ENCODE data around the gene STIM1.

STIM1 gene

DNA sequence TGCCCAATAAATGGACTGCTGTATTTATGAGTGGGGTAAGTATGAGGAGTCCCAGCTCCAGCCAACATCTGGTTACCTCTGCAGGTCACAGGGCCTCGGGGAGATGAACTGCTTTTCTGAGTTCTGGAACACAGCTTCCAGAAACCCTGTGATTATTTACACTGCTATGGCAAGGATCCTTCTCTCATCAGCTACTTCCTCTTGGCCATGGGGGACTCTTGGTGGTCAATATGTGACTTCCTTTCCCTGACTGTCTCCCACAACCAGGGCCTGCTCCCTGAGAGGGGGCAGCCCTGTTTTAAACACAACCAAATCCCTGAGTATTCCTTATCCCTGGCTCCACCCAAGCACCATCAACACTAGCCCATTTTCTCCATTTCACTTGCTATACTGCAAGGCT lies 24.7 kb upstream of the STIM1 start:
- DNase-seq (ENCODE audit: low read depth in 2 of 2): no peak

DNA sequence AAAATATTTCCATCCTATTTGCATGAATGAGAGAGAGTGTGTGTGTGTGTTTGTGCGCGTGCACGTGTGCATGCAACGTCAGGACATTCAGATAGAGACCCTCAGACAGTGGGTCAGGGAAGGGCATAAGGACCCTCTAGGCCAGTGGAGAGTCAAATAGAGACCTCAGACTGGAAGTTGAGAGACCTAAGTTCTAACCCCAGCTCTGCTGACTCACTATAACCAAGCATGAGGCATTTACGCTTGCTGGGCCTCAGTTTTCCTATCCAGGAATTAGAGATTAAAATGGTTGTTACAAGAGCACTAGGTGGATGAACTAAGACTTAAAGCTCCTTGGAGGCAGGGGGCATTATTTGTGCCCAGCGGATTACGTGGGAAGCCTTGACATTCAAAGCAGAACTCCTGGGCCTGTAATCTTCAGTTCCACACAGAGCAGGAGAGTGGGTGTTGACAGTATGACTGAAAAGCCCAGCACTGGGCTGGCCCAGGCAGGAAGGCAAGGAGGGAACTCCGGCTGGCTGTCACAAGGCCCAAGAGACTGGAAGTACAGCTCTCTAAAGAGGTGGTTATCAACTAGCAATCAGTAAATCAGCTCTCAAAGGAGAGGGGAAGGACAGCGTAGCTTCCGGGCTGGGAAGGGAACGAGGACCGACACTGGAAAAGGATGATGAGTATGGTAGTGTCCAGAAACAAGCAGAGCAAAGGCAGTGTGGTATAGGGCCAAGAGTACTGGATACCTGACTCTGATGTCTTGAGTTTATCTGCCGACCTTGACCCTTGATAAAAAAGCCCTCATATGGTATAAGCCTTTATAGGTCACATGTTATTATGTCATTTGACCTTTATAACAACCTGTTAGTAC lies 23.9 kb upstream of the STIM1 start:
- no peak for DNase-seq (ENCODE audit: low read depth in 2 of 2)

DNA sequence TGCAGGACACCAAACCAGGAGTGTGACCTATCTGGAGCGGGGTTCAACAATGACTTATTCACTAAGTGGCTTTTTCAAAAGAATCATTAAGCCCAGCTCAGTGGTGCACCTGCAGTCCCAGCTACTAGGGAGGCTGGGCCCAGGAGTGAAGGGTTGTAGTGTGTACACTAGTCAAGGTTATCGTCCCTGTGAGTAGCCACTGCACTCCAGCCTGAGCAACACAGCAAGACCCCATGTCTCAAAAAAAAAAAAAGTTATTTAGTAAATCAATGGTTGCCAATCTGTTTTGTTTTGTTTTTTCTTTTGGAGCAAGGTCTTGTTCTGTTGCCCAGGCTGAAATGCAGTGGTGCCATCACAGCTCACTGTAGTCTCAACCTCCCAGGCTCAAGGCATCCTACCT lies 22.6 kb upstream of the STIM1 start:
- DNase-seq (ENCODE audit: low read depth in 2 of 2): no peak

DNA sequence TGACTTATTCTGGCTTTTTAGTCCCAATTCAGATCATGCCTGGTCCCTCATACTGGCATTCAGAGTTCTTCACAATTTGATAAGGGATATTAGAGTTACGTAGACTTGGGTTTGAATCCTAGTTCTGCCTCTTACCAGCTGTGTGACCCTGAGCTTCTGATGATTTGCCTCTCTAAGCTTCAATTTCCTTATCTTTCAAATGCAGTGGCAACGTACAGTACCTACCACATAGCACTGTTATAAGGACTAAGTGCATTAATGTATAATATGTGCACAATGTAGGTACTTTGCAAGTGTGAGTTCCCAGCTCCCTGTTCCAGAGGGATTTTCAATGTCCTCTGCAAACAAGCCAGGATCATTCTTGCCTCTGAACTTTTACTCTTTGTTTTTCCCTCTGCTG lies 22.0 kb upstream of the STIM1 start:
- DNase-seq (ENCODE audit: low read depth in 2 of 2): no peak

DNA sequence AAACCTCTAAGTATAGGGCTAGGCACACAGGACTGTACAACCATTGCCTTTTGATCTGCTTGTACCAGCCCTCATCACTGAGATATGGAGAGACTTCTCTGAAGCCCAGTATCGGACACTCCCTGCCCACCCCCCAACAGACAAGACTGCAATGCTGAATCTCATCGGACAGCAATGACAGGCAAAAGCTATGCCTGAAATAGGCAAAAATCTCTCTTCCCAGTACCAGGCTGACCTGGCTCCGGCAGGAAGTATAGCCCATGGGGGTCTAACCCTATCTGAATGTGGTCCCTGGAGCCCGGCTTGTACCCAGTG lies 21.2 kb upstream of the STIM1 start:
- DNase-seq (ENCODE audit: low read depth in 2 of 2): no peak

DNA sequence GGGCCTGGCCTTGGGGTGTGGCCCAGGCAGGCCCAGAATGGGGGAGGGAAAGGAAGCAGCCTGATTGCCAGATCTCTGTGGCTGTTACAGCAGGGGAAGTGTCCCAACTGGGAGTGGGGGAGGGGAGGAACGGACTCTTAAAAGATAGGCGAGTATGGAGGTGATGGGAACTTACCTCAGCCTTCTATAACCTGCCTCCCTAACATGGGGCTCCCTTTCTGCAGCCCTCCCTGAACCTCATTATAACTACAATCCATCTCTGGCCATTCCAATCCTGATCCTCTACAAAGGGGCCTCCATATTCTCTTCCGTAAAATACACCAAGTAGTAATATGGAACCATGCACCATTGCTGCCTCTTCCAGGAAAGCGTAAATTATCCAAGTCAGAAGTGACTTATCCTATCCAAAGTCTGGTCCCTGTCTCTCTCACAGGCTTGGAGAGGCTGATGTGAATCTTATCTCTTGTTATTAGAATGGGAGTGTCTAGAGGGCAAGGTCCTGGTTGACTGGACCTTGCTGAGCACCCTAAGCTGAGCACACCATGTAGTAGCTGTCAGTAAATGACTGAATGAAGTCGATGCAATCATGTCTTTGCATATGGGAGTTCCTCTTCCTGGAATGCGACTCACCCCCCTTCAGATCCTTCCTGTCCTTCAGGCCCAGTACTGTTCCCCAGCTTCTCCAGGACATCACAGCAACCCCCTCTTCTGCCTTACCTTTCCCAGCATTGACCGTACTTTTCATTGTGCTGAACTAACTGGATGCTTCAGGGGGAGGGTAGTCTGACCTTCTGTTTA lies 20.6 kb upstream of the STIM1 start:
- DNase-seq (ENCODE audit: low read depth in 2 of 2): no peak

DNA sequence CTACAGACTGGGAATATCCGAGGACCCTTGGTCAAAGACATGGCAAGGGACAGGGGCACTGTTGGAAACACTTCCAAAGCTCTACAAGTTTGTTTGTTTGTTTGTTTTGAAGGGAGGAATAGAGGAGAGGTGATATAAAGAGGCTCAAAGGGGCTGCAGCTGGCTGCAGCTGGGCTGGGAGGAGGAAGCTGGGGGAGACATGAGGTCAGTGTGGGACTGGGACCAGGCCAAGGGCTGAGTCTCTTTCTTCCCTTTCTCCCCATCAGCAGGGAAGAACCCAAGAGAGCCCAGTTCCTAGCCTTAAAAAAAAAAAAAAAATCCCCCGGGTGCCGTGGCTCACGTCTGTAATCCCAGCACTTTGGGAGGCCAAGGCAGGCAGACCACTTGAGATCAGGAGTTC lies 19.7 kb upstream of the STIM1 start:
- no peak for DNase-seq (ENCODE audit: low read depth in 2 of 2)

DNA sequence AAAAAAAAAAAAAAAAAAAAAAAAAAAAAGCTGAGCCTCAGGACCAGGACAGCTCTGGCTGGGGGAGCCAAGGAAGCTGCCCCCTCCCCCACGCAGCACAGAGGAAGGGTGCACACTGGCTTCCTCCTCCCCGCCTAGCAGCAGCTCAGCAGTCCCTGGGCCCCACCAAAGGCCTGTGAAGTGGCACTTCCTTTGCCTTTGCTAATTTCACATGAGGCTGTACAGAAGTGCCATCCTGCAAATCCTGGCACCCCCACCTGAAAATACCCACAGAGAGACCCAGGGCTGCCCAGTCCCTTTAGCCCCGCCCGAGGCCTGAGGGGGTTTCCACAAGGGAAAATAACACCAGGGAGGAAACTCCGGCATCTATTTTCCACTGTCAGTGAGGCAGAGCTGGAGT lies 18.6 kb upstream of the STIM1 start:
- no peak for DNase-seq (ENCODE audit: low read depth in 2 of 2)

DNA sequence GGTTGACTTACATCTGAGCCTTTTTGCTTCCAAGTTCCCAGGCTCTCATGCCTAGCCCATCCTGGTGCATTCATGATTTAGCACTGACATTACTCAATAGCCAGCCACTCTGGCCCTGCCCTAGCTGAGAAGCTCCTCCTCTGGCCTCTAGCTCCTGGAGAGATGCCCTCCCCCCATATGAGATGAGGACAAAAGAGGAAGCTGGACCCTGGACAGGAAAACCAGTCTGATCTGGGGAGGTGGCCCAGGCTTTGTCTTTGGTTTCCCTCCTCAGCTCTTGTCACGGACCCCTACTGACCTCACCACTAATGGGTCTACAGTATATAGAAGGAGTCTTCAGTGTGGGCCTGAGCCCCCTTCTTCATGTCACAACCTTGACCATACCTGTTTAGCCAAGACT lies 17.7 kb upstream of the STIM1 start:
- DNase-seq (ENCODE audit: low read depth in 2 of 2): no peak

DNA sequence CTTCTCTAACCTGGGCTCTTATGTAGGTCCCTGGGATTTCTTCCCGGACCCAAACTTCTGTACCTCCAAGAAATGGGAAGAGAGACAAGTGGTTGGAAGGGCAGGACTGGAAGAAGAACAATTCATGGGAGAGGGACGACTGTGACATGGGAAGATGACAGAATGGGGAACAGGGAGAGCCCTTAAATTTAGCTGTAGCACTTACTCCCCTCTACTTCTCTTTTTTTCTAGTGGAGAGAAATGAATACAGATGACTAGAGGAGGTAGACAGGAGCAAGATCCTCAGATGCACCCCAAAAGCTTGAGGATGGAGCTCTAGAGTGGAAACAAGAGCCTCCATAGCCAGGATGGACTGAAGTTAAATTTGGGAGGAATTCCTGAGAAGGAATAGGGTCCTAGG lies 17.0 kb upstream of the STIM1 start:
- DNase-seq (ENCODE audit: low read depth in 2 of 2): no peak

DNA sequence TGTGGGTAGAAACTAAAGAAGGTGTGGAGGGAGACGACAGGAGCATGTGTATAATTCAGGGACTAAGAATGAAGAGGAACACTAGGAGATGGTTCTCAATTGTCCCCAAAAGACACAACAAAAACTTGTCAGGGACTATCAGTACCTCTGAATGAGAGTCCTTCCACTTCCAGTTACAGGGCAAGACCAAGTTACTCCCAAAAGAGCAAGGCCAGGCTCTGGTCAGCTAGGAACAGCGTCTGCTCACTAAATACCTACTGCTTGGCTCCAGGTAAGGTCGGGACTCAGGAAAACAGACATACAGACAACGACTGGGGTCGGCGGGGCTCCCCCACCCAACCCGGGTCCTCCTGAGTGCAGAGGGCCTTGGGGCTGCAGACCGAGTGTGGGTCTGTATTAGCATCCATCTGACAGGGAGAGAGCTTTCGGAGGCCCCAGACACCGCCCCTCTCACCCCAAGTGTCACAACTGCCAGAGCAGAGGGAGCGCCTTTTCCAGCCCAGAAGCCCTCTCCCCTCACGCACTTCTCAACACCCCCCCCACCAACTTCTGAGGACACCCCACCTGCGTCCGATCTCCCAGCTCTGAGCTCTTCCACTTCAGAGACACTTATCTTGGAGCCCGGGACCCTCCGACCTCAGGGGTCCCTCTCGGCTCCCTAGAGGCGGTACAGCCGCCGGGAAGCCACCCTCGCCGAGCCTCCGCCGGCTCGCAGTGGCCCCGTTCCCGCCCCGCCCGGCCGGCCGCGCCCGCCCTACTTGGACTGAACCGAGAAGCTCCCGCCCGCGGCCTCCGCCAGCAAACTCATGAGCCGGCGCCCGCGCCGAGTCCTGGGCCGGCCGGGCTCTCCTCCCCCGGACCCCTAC lies 15.2 kb upstream of the STIM1 start:
- DNase-seq (ENCODE audit: low read depth in 2 of 2): no peak

DNA sequence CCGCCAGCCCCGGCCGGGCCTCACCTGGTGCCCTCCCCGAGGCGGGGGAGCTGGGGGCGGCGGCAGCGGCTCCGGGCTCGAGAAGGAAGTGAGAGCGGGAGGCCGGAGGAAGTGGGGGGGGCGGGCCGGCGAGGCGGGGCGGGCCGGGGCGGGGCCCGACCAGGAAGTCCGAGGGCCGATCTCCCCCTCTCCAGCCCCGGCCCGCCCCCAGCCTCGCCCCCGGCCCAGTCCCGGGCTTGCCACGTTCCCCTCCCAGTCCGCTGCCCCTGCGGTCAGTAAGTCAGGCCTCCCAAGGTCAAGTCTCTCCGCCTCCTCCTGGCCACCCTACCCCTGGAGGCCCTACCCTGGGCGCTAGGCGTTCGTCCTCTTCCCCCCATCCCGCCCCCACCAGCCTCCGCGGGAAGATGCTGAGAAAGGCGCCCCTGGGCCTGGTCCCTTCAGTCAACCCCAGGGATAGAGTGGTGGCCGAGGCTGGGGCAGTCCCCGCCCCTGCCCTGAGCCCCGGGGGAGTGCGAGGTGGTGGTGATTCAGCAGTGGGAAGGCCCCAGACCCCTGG lies 14.5 kb upstream of the STIM1 start, which contains the start of gene RHOG:
TSS of gene RHOG (minus strand) at position 90 of the 556 bp plus-strand sequence. CDS start 12,821 bp downstream, outside the sequence.
- peak; percentile 34 to 80 for DNase-seq (ENCODE audit: low read depth in 2 of 2)

DNA sequence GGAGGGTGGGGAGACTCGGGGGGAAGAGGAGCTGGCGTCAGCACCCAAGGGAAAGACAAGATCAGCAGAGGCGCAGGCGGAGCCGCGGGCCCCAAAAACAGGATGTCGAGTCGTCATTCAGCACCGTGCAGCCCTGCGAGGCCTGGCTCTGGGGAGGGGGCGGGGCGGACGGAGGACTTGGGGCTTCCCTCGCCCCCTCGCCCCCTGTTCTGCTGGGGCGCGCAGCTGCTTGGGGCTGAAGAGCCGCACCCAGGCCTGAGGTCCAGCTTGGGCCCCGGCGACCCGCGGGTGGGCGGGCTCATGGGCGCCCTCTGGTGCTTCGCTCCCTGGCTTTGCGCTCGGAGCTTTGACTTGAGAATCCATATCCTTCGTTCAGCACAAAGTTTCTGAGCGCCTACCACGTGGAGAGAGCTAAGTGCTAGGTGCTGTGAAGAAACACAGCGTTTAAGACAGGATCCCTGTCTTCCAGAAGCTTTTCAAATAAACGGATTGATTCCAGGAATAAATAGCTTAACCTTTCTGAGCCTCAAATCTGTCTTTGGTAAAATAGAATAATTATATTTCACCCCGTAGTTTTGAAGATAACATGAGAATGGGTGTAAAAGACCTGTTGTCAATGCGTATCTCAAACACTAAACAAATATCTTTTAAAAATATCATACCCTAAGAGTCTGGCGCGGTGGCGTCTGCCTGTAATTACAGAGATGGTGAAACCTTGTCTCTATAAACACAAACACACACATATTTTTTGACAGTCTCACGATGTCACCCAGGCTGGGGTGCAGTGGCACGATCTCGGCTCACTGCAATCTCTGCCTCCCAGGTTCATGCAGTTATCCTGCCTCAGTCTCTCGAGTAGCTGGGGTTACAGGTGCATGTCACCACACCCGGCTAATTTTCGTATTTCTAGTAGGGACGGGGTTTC lies 13.8 kb upstream of the STIM1 start:
- DNase-seq (ENCODE audit: low read depth in 2 of 2): peak in 1 of 2 donors; percentile 88

DNA sequence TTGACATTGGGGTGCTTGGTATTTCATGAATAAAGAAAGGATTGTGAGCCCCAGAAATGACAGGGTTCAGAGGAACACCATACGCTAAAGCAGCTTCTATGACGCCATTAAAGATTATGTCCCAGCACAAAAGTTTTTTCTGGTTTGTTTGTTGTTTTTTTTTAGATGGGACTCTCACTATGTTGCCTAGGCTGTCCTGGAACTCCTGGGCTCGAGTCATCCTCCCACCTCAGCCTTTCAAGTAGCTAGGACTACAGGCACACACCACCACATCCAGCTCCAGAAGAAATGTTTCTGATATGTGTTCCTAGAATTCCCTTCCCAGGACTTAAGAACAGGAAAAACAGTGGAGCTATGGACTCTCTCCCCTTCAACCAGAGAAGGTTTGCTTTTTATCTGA lies 12.1 kb upstream of the STIM1 start:
- DNase-seq (ENCODE audit: low read depth in 2 of 2): no peak

DNA sequence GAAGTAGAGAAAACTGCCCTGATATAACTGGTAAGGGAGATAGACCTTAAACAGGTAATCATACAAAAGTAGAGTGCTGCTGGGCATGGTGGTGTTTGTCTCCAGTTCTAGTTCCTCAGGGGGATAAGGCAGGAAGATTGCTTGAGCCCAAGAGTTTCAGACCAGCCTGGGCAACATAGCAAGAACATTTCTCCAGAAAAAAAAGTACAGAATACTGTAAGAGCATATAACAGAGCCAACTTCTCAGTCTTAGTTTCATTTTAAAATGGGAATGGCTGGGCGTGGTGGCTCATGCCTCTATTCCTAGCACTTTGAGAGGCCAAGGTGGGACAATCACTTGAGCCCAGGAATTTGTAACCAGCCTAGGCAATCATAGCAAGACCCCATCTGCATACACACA lies 10.2 kb upstream of the STIM1 start:
- DNase-seq (ENCODE audit: low read depth in 2 of 2): no peak

DNA sequence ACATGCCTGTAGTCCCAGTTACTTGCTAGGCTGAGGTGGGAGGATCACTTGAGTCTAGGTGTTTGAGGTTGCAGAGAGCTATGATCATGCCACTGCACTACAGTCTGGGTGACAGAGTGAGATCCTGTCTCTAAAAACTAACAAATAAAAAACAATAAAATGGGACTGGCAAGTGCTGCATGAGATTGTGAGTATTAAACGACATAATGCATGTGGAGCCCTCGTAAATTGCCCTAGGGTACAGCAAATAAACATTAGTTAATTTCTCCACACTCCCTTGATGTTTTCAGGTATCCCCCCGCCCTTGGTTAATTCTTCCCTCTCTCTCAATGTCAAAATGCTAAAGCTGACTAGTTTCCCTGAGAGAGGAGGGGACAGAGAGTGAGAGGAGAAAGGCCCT lies 9.8 kb upstream of the STIM1 start:
- no peak for DNase-seq (ENCODE audit: low read depth in 2 of 2)

DNA sequence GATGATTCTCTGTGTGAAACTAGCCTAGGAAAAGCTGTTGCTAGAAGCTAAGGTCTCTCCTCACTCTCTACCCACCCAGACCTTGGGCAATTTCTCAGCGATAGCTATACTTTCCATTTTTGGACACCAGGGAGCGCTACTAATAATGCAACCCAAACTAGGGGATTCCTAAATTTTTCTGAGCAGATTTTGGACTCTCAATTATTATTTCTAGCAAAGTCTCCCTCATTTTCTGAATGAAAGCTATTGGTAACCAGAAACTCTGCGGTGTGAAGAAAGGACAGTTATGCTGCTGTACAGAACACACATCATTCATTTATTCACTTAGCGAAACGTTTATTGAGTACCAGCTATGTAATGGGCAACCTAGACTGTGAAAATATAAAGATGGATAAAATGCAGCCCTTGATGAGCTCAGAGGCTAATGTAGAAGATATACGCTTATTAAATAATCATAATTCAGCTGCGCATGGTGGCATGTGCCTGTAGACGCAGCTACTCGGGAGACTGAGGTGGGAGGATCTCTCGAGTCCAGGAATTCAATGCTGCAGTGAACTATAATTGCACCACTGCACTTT lies 6.1 kb upstream of the STIM1 start:
- no peak for DNase-seq (ENCODE audit: low read depth in 2 of 2)

DNA sequence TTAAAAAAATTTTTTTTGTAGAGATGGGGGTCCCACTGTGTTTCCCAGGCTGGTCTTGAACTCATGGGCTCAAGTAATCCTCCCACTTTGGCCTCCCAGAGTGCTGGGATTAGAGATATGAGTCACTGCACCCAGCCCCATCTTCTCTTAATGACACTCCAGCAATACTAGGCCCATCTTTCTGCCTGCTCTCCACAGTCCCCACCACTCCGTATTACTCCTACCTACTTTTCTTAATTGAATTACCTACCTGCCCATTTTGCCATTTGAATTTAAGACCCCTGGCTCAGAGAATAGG lies 2.0 kb upstream of the STIM1 start:
- no peak for DNase-seq (ENCODE audit: low read depth in 2 of 2)

DNA sequence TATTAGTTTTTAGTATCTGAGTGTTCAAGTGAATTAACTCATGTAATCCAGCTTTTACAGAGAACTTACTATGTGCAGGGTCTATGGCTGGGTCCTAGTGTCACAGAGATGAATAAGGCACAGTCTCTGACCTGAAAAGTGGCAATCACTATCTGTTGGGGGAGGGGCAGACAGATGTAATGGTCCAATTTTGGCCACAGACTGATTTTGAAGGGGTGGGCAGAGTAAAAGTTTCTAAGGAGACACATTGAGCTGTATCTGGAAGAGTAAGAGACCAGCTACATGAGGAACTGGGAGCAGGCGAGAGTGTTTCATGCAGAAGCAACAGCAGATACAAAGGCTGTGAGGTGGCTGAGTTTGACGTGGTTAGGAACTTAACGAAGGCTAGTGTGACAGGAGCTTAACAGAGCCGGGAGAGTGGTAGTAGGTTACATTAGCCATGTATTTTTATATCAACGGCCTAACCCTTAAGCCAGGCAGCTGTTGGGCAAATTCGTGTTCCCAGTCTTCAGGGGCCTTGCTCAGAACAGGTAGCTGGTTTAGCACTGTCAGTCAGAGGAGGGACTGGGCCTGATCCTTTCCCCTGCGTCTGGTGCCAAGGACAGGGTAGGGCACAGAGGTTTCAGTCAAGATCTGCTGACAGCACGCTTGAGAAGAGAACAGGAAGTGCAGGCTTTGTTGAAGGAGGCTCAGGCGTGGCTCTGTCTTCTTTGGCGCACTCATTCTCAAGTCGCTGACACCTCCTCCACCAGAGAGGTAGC lies 1.4 kb upstream of the STIM1 start:
- no peak for DNase-seq (ENCODE audit: low read depth in 2 of 2)

DNA sequence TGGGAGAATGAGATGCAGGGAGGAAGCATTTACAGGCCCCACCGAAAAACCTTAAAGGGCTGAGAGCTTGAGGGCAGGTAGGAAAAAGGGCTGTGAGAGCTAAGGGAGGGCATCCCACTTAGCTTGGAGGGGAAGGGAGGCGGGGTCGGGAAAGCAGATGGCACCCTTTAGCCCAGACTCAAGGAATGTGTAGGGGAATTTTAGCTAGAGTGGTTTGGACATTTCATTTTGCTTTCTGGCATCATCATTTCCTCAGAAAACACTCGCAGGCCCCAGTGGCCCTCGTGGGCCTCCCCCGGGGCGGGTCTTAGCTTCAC lies 846 bp upstream of the STIM1 start:
- DNase-seq (ENCODE audit: low read depth in 2 of 2): no peak
